Subcutaneous adipose tissue (tissue), 4 donors: Measurements from ENCODE around the gene NARF. TPM values are rescaled to one million over a fixed set of nuclear protein-coding genes. Genes with fewer than 3 reads are reported as not detected.

Experiments used
- CTCF ChIP-seq: fragments of 450-650 bp; IDR thresholded peaks from one replicate; pipeline ENCODE4 v1.5.1; 2016; ENCODE audit warnings: low read depth, mild to moderate bottlenecking, control low read depth, antibody characterized with exemption, moderate library complexity
- total RNA-seq, 4 donors: library from RNA; depleted of rRNA; stranded (reverse); fragments of >200 nt; gene quantifications; one replicate each; pipeline ENCODE4 v1.1.0, GENCODE V29; 2016

NARF gene
- total RNA-seq, 4 donors from 2014 or later = 32.6 to 56.7 (median 42.8) TPM

DNA sequence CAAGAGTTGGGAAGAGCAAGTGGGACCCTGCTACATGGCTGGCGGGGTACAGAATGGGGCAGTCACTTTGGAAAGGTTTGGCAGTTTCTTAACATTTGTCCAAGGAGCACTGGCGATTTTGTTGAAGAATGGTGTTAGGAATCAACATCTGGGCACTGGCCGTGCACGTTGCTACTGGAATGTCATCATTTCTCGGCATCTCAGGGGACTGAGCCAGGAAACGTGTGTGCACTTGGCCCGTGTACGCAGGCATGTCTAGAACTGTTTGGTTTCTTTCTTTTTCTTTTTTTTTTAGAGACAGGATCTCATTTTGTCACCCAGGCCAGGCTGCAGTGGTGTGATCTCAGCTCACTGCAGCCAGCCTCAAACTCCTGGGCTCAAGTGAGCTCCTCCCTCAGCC is 43.7 kb downstream of the NARF start:
- TF ChIP-seq CTCF = no peak

DNA sequence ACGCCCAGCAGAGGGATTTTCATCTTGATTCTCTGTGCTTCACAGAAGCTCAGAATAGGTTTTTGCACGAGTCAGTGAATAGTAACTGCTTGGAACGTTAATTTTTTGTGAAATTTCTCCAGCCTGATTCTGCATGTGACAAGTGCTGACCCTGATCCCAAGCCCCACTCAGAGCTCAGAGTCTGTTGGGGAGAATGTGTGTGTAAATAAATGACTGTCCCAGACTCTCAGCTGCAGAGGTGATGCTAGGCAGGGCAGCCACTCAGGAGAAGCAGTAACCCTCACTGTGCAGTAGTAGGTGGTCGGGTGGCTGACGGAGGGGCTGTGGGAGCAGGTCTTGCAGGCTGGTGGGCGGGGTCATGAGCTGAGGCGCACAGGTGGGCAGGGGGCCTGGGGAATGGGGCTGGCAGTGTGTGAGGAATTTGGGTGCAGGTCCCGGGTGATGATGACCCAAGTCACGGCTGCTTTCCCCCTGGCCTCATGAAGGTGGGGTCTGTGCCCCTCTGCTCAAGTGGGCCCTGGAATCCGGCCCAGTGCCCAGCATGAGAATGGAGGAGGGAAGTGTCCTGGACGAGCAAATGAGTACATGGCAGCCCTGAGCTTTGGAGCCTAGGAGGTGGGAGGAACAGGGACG is 44.7 kb downstream of the NARF start:
- no peak for TF ChIP-seq CTCF

GRCh38 chr17:82503728-82504308 is 45.3 kb downstream of the NARF start:
- TF ChIP-seq CTCF = no peak

DNA sequence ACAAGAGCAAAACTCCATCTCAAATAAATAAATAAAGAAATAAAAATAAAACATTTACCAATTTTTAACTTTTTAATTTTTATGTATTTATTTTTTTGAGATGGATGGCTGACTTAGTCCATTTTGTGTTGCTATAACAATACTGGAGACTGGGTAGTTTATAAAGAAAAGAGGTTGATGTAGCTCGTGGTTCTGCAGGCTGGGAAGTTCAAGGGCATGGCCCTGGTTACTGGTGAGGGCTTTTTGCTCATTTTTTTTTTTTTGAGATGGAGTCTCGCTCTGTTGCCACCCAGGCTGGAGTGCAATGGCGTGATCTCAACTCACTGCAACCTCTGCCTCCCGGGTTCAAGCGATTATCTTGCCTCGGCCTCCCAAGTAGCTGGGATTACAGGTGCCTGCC is 46.8 kb downstream of the NARF start:
- no peak for TF ChIP-seq CTCF

- TF ChIP-seq CTCF = no peak
These were observed 49.2 kb downstream of the NARF start for GRCh38 chr17:82507631-82508175.

DNA sequence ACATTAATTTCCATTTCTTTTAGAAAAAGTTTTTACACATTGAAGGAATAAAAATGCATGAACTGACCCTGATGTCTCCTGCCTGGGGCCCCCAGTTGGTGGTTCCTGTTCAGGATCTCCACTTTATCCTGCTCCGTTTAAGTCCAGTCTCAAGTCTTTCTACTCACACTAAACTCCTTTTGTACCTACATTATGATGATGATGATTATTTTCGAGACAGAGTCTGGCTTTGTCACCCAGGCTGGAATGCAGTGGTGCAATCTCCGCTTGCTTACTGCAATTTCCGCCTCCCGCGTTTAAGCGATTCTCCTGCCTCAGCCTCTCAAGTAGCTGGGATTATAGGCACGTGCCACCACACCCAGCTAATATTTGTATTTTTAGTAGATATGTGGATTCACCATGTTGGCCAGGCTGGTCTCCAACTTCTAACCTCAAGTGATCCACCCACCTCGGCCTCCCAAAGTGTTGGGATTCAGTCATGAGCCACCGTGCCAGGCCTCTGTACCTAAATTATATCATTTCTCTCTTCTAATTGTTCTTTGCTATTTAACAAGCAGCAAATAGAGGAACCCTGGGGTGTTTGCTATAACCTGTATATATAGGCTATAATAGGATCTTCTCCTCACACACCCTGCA is 58.8 kb downstream of the NARF start:
- no peak for TF ChIP-seq CTCF
